Suprapubic skin (tissue), 3 donors: Measurements from ENCODE around the gene SLC16A12.

Source experiments
- CTCF ChIP-seq, 2 donors: fragments of 200-600 bp in 1 of 2; fragments of 450-650 bp in 1 of 2; sonication (generic) in 1 of 2; IDR thresholded peaks; one replicate each; pipeline ENCODE4 v1.5.1; 2016 to 2019; ENCODE audit warnings: antibody characterized with exemption in 2 of 2, mild to moderate bottlenecking in 1 of 2, moderate library complexity in 1 of 2
- POLR2A ChIP-seq, 2 donors: fragments of 450-650 bp; IDR thresholded peaks; one replicate each; pipeline ENCODE4 v1.6.1; 2017; ENCODE audit warnings: antibody characterized with exemption in 2 of 2, mild to moderate bottlenecking in 2 of 2, moderate library complexity in 2 of 2

- TF ChIP-seq POLR2A (IDR thresholded peaks at IDR 0.05) (no peak), CTCF (IDR thresholded peaks at IDR 0.05) (no peak)
Observed at GRCh38 chr10:89513206-89513605, 22.2 kb downstream of the SLC16A12 start.
